ENCODE data around the gene TAPBP.

- TF ChIP-seq CTCF (IDR thresholded peaks at IDR 0.05) (no peak), POLR2A (IDR thresholded peaks at IDR 0.05) (no peak)
These were observed 61.1 kb downstream of the TAPBP start for GRCh38 chr6:33252759-33253158.

Data from Peyer's patch (tissue), 4 donors.